Lower lobe of right lung (tissue), 2 donors: ENCODE measurements around the gene TIMM17A. TPM values are rescaled to one million over a fixed set of nuclear protein-coding genes. Genes with fewer than 3 reads are reported as not detected.
A peak's percentile ranks its signal among the peaks of the same experiment; 100 is the strongest.
"Not testable (repeated sequence)": the region's sequence is repeated elsewhere in the genome, so short reads cannot be mapped to it uniquely, and the experiment has no call there.

Experiments
- ATAC-seq, 2 donors: fragments of 200-7000 bp; cut with Tn5 transposase; one replicate each; pipeline ENCODE4 v1.9.1; 2020 to 2022; ENCODE audit warnings: mild to moderate bottlenecking in 2 of 2, moderate library complexity in 2 of 2
- DNase-seq: peaks from one replicate; pipeline ENCODE4 v3.0.0-alpha.2; 2020
- H3K27ac ChIP-seq: fragments of 200-600 bp; one replicate; pipeline ENCODE4 v1.8.0; 2022
- H3K27me3 ChIP-seq: fragments of 200-600 bp; one replicate; pipeline ENCODE4 v1.8.0; 2022; ENCODE audit warnings: low read depth
- H3K36me3 ChIP-seq: fragments of 200-600 bp; one replicate; pipeline ENCODE4 v1.8.0; 2022; ENCODE audit warnings: mild to moderate bottlenecking
- H3K4me1 ChIP-seq: fragments of 200-600 bp; one replicate; pipeline ENCODE4 v1.8.0; 2022
- H3K4me3 ChIP-seq: fragments of 200-600 bp; one replicate; pipeline ENCODE4 v1.8.0; 2022; ENCODE audit warnings: mild to moderate bottlenecking
- H3K9me3 ChIP-seq: fragments of 200-600 bp; one replicate; pipeline ENCODE4 v1.8.0; 2022
- intact Hi-C: fragments of 100-400 bp; cut with DNase I; formaldehyde crosslinking; loops from one replicate; pipeline ENCODE4 v1.11.0; 2022
- total RNA-seq: library from RNA; stranded (reverse); fragmentation: NEBNext Ultra II Directional; extraction: Animal tissue kit (Norgen Biotek cat#: 25700); gene quantifications from one replicate; pipeline ENCODE4 v1.2.1, GENCODE V29; 2021
- TF ChIP-seq, protein P1 (sequence below): fragments of 200-600 bp; IDR thresholded peaks from one replicate; pipeline ENCODE4 v1.8.0; 2022; ENCODE audit warnings: antibody characterized with exemption, mild to moderate bottlenecking
- donor health status: DM: no; HTN: yes; CAD: no; lungs with severe emphysema.

TIMM17A gene
- total RNA-seq, 1 donor from 2014 or later, result 28.5 TPM

DNA sequence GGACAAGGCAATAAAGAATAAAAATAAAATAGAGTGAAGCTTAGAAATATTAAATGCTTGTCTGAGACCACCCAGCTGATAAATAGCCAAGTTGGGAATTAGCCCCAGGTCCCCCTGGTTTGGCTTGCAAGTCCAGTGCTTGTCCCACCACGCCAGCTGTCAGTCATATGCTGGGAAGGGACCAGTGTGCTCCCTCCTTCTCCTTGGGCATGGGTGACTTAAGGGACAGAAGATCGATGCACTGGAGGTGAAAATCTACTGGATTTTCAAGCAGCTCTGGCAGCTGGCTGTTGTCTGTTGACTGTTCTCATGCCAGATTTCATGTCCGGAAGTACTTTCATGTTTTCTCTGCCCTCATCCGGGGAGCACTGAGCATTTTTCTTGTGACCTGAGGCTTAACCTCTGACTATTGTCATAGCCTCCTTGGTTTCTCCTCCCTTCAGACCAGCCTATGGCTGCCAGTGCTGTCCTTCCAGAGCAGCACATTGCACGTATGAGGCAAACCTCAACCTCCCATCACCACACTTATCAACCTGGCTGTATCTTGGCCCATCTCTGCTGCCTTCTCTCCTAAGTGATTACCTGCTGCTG is 21.4 kb upstream of the TIMM17A start:
- H3K4me3 ChIP-seq, result no peak overlapping the region
- peaks cover 13% of the 10 kb centered on the region for H3K4me1 ChIP-seq
- TF ChIP-seq, protein P1, sequence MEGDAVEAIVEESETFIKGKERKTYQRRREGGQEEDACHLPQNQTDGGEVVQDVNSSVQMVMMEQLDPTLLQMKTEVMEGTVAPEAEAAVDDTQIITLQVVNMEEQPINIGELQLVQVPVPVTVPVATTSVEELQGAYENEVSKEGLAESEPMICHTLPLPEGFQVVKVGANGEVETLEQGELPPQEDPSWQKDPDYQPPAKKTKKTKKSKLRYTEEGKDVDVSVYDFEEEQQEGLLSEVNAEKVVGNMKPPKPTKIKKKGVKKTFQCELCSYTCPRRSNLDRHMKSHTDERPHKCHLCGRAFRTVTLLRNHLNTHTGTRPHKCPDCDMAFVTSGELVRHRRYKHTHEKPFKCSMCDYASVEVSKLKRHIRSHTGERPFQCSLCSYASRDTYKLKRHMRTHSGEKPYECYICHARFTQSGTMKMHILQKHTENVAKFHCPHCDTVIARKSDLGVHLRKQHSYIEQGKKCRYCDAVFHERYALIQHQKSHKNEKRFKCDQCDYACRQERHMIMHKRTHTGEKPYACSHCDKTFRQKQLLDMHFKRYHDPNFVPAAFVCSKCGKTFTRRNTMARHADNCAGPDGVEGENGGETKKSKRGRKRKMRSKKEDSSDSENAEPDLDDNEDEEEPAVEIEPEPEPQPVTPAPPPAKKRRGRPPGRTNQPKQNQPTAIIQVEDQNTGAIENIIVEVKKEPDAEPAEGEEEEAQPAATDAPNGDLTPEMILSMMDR, result no peak
- intact Hi-C loops, result no loop called here
- no peak for ATAC-seq
- no peaks in the 10 kb centered on the region for H3K9me3 ChIP-seq
- no peaks in the 10 kb centered on the region for H3K27me3 ChIP-seq
- H3K27ac ChIP-seq, result no peak overlapping the region
- H3K36me3 ChIP-seq, result no peaks in the 10 kb centered on the region
- no peak for DNase-seq

DNA sequence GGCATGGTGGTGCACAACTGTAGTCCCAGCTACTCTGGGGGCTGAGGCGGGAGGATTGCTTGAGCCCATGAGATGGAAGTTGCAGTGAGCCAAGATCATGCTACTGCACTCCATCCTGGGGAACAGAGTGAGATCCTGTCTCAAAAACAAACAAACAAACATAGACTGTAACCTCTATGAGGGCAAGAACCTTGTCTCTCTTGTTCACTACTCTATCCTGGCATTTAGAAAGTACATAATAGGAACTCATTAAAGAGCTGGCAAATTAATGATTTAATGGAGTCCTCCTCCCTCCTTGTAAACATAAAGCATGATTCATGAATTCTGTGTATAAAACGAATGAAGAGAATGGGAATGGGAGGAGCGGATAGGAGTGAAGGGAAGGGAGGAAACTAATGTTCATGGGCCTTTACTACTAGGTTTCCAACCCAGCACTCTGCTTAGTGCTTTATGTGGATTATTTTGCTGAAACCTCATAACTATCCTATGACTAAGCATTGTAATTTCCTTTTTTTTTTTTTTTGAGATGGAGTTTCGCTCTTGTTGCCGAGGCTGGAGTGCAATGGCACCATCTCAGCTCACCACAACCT is 17.6 kb upstream of the TIMM17A start:
- DNase-seq (no peak), ATAC-seq (no peak)
- TF ChIP-seq, protein P1, result no peak
- peak overlapping the region; percentile 29 for H3K27ac ChIP-seq
- peaks cover 26% of the 10 kb centered on the region for H3K4me1 ChIP-seq
- no peaks in the 10 kb centered on the region for H3K27me3 ChIP-seq
- H3K36me3 ChIP-seq, result no peaks in the 10 kb centered on the region
- H3K9me3 ChIP-seq, result no peaks in the 10 kb centered on the region
- intact Hi-C loops, result no loop called here
- no peak overlapping the region for H3K4me3 ChIP-seq

DNA sequence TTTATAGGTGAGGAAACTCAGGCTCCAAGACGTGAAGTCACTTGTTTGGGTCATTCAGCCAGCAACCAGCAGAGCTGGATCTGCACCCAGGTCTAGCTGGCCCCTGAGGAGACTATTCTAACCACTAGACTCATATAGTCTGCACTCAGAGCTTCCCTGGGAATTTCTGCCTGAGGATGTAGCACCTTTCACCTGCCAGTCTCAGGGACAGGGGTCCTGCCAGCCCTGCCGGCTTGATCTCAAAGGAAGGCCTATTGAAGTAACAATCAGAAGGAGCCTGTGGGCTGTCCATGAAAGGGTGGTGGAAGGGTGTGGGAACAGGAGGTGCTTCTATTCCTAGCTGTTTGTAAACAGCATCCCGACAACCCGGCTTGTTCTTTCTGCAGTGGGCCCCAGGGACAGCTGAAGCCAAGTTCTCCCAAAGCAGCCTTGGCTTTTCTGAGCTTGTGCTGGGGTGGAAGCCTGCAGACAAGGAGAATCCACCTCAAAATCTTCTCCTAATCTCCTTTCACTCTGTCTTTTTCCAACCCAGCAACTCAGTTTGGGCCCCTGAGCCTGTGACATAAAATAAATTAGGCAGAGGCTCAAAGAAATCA is 16.8 kb upstream of the TIMM17A start:
- Histone ChIP-seq H3K4me3 (no peak overlapping the region), H3K27ac (peak overlapping the region; percentile 29), H3K9me3 (no peaks in the 10 kb centered on the region), H3K27me3 (no peaks in the 10 kb centered on the region), H3K36me3 (no peaks in the 10 kb centered on the region), H3K4me1 (peaks cover 26% of the 10 kb centered on the region)
- TF ChIP-seq, protein P1, result no peak
- ATAC-seq, result no peak
- intact Hi-C loops, result no loop called here
- no peak for DNase-seq

DNA sequence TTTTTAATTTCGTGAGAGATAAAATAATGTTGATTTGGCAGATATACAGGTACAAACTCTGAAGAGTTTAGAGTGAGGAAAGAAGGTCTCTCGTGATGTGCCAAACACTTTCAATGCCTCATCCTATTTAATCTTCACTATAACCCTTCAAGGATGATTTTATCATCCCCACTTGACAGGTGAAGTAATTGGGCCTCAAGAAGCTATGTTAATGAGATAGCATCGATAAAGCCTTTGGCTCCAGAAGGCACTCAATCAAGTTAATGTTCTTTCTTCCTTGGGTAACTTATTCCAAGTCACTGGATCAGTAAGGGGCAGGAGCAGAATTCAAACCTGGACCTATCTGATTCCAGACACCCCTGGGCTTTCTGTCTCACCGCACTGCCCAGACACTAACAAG is 16.2 kb upstream of the TIMM17A start:
- DNase-seq, result no peak
- TF ChIP-seq, protein P1, result no peak
- Histone ChIP-seq H3K4me1 (peaks cover 26% of the 10 kb centered on the region), H3K27ac (peak overlapping the region; percentile 29), H3K4me3 (no peak overlapping the region), H3K27me3 (no peaks in the 10 kb centered on the region), H3K36me3 (no peaks in the 10 kb centered on the region), H3K9me3 (no peaks in the 10 kb centered on the region)
- intact Hi-C loops, result no loop called here
- no peak for ATAC-seq

DNA sequence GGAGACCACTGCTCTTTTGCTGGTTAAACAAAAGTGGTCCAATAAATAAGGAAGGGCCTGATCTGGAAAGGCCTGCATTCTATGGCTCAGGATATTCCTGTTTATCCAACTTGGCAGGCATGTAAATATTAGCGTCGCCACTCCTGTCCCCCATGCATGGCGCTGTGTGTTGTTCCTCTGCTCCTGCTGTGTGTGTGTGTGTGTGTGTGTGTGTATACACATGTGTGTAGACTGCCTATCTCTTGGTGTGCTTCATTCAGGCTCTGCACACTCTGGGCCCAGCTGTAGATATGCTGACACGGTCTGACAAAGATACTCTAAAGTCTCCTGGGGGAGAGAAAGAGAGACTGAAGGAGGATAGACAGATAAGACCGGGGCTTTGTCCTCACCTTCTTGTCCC is 15.7 kb upstream of the TIMM17A start:
- Histone ChIP-seq H3K9me3 (no peaks in the 10 kb centered on the region), H3K4me1 (peaks cover 26% of the 10 kb centered on the region), H3K4me3 (no peak overlapping the region), H3K27me3 (no peaks in the 10 kb centered on the region), H3K36me3 (no peaks in the 10 kb centered on the region), H3K27ac (peak overlapping the region; percentile 47)
- DNase-seq (no peak), ATAC-seq (peak in 1 of 2 donors; percentile 22)
- TF ChIP-seq, protein P1, result no peak
- intact Hi-C loops, result no loop called here

DNA sequence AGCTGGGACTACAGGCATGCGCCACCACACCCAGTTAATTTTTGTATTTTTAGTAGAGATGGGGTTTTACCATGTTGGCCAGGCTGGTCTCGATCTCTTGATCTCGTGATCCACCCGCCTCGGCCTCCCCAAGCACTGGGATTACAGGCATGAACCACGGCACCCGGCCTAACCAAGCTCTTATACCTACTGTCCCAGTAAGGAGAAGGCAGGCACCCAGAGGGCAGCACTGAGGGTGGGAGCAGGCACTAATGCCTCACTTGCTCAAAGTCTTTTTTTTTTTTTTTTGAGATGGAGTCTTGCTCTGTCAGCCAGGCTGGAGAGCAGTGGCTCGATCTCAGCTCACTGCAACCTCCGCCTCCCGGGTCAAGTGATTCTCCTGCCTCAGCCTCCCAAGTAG is 15.0 kb upstream of the TIMM17A start:
- ATAC-seq, H3K9me3 ChIP-seq, H3K27me3 ChIP-seq, H3K36me3 ChIP-seq, intact Hi-C loops, H3K4me3 ChIP-seq, DNase-seq, H3K27ac ChIP-seq: not testable (repeated sequence)
- H3K4me1 ChIP-seq, result peaks cover 26% of the 10 kb centered on the region
